GM12892 (cell line): Measurements from ENCODE around the gene VPS8.
"Not testable (repeated sequence)": the region's sequence is repeated elsewhere in the genome, so short reads cannot be mapped to it uniquely, and the experiment has no call there.

ENCODE experiments used
- POLR2A ChIP-seq: IDR thresholded peaks from 2 replicates; pipeline ENCODE4 v1.6.1; 2011; ENCODE audit warnings: low read depth, low read length, control low read depth
- POLR2AphosphoS5 ChIP-seq: IDR thresholded peaks from 2 replicates; pipeline ENCODE4 v1.6.1; 2011; ENCODE audit warnings: low read depth, low read length, control low read depth

DNA sequence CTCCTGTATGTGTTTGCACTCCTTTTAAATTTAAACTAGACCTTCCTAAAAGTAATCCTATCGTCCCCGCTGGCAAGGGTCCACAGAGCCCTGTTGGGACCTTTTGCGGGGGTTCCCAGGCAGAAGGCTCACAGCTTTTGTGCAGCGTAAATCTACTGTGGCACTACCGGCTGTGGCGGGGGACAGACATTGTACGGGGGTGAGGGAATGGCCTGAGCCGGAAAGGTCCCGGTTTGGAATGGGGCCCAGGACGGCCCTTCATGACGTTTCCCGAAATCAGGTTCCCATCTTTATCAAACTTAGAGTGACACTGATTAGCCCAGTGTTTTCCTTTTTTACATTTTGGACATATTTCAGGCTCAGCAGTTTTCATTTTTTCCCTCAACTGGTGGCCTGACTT lies 205.6 kb downstream of the VPS8 start:
- TF ChIP-seq POLR2AphosphoS5, POLR2A: not testable (repeated sequence)
